Panc1 (cell line): ENCODE results near the gene TAAR8. TPM values are rescaled to one million over a fixed set of nuclear protein-coding genes. Genes with fewer than 3 reads are reported as not detected.

ENCODE experiments used
- ATAC-seq: fragments of 200-7000 bp; cut with Tn5 transposase; 2 replicates; pipeline ENCODE4 v1.9.1; 2020; ENCODE audit warnings: mild to moderate bottlenecking, moderate library complexity
- BruUV-seq: library from RNA; stranded (reverse); fragments of 400-500 nt; replicated peaks from 2 replicates; lab custom pipeline; 2021; lab: Mats Ljungman, UMichigan
- CTCF ChIA-PET: fragments of 300-600 bp; sonication (Branson Sonifier 250); formaldehyde crosslinking; loops from one replicate; lab custom pipeline; 2022; ENCODE audit warnings: antibody characterized with exemption; lab: Charles Lee
- POLR2A ChIA-PET: fragments of 300-600 bp; sonication (Branson Sonifier 250); formaldehyde crosslinking; loops from one replicate; lab custom pipeline; 2022; ENCODE audit warnings: antibody characterized with exemption; lab: Charles Lee
- DNase-seq: peaks from one replicate; pipeline ENCODE4 v3.0.0-alpha.2; 2010; ENCODE audit warnings: low read depth, low spot score
- H3K27ac ChIP-seq: 2 replicates; pipeline ENCODE4 v1.5.1; 2011; ENCODE audit warnings: mild to moderate bottlenecking, low read length, inconsistent platforms
- H3K27me3 ChIP-seq: fragments of 200-500 bp; sonication (Bioruptor generic); 2 replicates; pipeline ENCODE4 v1.6.0; 2014; ENCODE audit warnings: low read length, inconsistent platforms; ENCODE audit not compliant: control insufficient read depth, insufficient read depth
- H3K36me3 ChIP-seq: fragments of 200-500 bp; sonication (Bioruptor generic); 2 replicates; pipeline ENCODE4 v1.5.1; 2014; ENCODE audit warnings: inconsistent platforms, mild to moderate bottlenecking, low read length, moderate library complexity; ENCODE audit not compliant: control insufficient read depth, insufficient read depth
- H3K4me1 ChIP-seq: 2 replicates; pipeline ENCODE4 v1.5.1; 2011; ENCODE audit warnings: inconsistent platforms, mild to moderate bottlenecking, low read length, moderate library complexity; ENCODE audit not compliant: control insufficient read depth, insufficient read depth
- H3K4me3 ChIP-seq, 2 experiments: 2 replicates each; pipeline ENCODE4 v1.5.1; 2011 to 2012; ENCODE audit warnings: low read depth in 2 of 2, low read length in 2 of 2, mild to moderate bottlenecking in 2 of 2, inconsistent platforms in 1 of 2, moderate library complexity in 1 of 2
- H3K9me3 ChIP-seq: fragments of 200-500 bp; sonication (Bioruptor generic); 2 replicates; pipeline ENCODE4 v1.5.1; 2014; ENCODE audit warnings: low read depth, mild to moderate bottlenecking, inconsistent platforms, low read length, moderate library complexity; ENCODE audit not compliant: control insufficient read depth, insufficient read depth
- POLR2AphosphoS5 ChIP-seq: IDR thresholded peaks from 2 replicates; pipeline ENCODE4 v1.6.1; 2012; ENCODE audit warnings: mild to moderate bottlenecking, low read depth, low read length, moderate library complexity
- SIN3A ChIP-seq: IDR thresholded peaks from 2 replicates; pipeline ENCODE4 v1.6.1; 2012; ENCODE audit warnings: low read depth, mild to moderate bottlenecking, low read length, moderate library complexity, borderline replicate concordance; ENCODE audit not compliant: insufficient read depth
- TCF7L2 ChIP-seq: IDR thresholded peaks from 2 replicates; pipeline ENCODE4 v1.6.1; 2011; ENCODE audit warnings: mild to moderate bottlenecking, low read depth, low read length, inconsistent platforms
- in situ Hi-C: cut with HindIII; loops from 2 replicates; pipeline ENCODE4 v1.10.0; 2016; ENCODE audit warnings: low sequenced_read_pairs, low pct_unique_long_range_greater_than_20kb
- intact Hi-C: fragments of 100-400 bp; cut with micrococcal nuclease; formaldehyde crosslinking; loops from one replicate; pipeline ENCODE4 v1.10.0; 2022; ENCODE audit not compliant: unreplicated experiment
- total RNA-seq: library from RNA; stranded (reverse); gene quantifications from one replicate; pipeline ENCODE4 v1.2.1, GENCODE V29; 2021; ENCODE audit not compliant: unreplicated experiment
- TF ChIP-seq, protein P1 (sequence below): fragments of 450-650 bp; IDR thresholded peaks from 2 replicates; pipeline ENCODE4 v1.5.1; 2017; ENCODE audit warnings: mild to moderate bottlenecking
- TF ChIP-seq, protein P2 (sequence below), 2 experiments: IDR thresholded peaks; 2 replicates each; pipeline ENCODE4 v1.6.1; 2011 to 2012; ENCODE audit warnings: low read depth in 2 of 2, control low read depth in 1 of 2, low read length in 1 of 2, mild to moderate bottlenecking in 1 of 2, moderate library complexity in 1 of 2; ENCODE audit not compliant: insufficient read depth in 1 of 2

TAAR8 gene
- total RNA-seq, 1 experiment from 2014 or later: not detected

DNA sequence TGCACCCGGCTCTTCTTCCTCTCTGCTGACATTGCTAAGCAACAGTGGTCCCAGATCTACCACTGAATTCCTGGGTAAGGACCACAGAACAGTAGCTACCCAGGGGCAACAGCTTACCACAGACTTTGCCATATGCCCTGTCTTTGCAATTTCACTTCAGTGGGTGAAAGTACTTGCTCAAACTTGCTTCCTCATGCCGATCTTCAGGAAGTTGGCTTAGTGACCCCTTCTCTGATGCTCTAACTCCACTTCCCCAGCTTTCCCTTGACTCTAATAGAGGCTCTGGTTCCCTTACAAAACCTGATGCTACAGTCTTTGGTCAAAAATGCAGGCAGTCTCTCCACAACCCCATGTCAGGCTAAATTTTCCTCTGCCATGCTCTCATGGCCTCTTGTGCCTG lies 40.4 kb downstream of the TAAR8 start:
- ATAC-seq (no peak), DNase-seq (no peak)
- TF ChIP-seq, protein P1, sequence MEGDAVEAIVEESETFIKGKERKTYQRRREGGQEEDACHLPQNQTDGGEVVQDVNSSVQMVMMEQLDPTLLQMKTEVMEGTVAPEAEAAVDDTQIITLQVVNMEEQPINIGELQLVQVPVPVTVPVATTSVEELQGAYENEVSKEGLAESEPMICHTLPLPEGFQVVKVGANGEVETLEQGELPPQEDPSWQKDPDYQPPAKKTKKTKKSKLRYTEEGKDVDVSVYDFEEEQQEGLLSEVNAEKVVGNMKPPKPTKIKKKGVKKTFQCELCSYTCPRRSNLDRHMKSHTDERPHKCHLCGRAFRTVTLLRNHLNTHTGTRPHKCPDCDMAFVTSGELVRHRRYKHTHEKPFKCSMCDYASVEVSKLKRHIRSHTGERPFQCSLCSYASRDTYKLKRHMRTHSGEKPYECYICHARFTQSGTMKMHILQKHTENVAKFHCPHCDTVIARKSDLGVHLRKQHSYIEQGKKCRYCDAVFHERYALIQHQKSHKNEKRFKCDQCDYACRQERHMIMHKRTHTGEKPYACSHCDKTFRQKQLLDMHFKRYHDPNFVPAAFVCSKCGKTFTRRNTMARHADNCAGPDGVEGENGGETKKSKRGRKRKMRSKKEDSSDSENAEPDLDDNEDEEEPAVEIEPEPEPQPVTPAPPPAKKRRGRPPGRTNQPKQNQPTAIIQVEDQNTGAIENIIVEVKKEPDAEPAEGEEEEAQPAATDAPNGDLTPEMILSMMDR: no peak
- TF ChIP-seq SIN3A (no peak), TCF7L2 (no peak), POLR2AphosphoS5 (no peak)
- TF ChIP-seq, protein P2, sequence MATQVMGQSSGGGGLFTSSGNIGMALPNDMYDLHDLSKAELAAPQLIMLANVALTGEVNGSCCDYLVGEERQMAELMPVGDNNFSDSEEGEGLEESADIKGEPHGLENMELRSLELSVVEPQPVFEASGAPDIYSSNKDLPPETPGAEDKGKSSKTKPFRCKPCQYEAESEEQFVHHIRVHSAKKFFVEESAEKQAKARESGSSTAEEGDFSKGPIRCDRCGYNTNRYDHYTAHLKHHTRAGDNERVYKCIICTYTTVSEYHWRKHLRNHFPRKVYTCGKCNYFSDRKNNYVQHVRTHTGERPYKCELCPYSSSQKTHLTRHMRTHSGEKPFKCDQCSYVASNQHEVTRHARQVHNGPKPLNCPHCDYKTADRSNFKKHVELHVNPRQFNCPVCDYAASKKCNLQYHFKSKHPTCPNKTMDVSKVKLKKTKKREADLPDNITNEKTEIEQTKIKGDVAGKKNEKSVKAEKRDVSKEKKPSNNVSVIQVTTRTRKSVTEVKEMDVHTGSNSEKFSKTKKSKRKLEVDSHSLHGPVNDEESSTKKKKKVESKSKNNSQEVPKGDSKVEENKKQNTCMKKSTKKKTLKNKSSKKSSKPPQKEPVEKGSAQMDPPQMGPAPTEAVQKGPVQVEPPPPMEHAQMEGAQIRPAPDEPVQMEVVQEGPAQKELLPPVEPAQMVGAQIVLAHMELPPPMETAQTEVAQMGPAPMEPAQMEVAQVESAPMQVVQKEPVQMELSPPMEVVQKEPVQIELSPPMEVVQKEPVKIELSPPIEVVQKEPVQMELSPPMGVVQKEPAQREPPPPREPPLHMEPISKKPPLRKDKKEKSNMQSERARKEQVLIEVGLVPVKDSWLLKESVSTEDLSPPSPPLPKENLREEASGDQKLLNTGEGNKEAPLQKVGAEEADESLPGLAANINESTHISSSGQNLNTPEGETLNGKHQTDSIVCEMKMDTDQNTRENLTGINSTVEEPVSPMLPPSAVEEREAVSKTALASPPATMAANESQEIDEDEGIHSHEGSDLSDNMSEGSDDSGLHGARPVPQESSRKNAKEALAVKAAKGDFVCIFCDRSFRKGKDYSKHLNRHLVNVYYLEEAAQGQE (IDR thresholded peaks at IDR 0.05; ENCODE audit: insufficient read depth in 1 of 2, low read depth in 2 of 2, low read length in 1 of 2): no peak
- Histone ChIP-seq H3K27me3 (no peaks in the 10 kb centered on the region), H3K27ac (no peak overlapping the region), H3K4me1 (no peaks in the 10 kb centered on the region), H3K9me3 (no peaks in the 10 kb centered on the region), H3K4me3 (no peak overlapping the region), H3K36me3 (no peaks in the 10 kb centered on the region)
- ChIA-PET CTCF (no interaction called here), POLR2A (no interaction called here)
- intact Hi-C loops (no loop called here), in situ Hi-C loops (no loop called here)
- no TSS peak for BruUV-seq

DNA sequence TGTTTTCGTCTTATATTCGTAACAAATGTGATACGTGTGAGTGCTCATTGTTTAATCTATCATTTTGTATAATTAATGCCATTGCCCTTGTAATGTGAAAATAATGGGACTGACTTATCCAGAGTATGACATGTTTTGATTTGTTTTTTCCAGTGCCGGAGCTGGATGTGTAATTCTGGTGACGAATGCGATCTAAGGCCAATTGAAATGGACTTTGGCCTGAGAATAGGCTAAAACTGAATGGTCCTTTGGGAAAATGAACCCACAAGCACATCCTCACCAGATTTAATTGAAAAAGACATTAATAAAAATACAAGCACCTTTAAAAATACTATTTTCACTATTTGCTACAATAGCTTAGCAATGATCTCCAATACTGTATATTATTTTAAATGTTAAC lies 43.7 kb downstream of the TAAR8 start:
- intact Hi-C loops (no loop called here), in situ Hi-C loops (no loop called here)
- DNase-seq: no peak
- no peaks in the 10 kb centered on the region for H3K27me3 ChIP-seq
- ATAC-seq: no peak
- POLR2A ChIA-PET: no interaction called here
- TF ChIP-seq POLR2AphosphoS5 (no peak), SIN3A (no peak), TCF7L2 (no peak)
- TF ChIP-seq, protein P1: no peak
- TF ChIP-seq, protein P2 (IDR thresholded peaks at IDR 0.05; ENCODE audit: insufficient read depth in 1 of 2, low read depth in 2 of 2, low read length in 1 of 2): no peak
- no peak overlapping the region for H3K4me3 ChIP-seq
- H3K36me3 ChIP-seq: no peaks in the 10 kb centered on the region
- no peak overlapping the region for H3K27ac ChIP-seq
- CTCF ChIA-PET: no interaction called here
- H3K9me3 ChIP-seq: no peaks in the 10 kb centered on the region
- BruUV-seq: no TSS peak
- no peaks in the 10 kb centered on the region for H3K4me1 ChIP-seq
